ENCODE measurements around the gene FARS2.

DNA sequence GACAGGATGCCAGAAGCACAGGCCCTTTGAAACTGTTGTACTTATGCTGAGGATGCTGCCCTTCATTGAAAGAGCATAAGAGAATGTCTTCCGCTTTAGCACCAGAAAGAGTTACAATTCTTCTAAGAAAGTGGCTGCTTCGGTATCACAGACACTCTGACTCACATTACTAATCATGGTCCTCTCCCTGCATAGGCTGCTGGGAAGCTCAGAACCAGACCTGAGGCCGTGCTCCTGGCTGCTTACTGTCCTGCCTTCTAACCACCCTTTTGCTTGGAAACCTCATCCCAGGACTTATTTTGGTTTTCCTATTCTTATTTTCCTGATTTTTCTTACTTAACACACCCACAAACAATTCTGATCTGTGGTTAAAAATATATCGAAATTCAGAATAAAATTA is 23.5 kb upstream of the FARS2 start:
- TF ChIP-seq POLR2A (IDR thresholded peaks at IDR 0.05; ENCODE audit: extremely low read depth, insufficient read length) = no peak
- TF ChIP-seq, protein P1, sequence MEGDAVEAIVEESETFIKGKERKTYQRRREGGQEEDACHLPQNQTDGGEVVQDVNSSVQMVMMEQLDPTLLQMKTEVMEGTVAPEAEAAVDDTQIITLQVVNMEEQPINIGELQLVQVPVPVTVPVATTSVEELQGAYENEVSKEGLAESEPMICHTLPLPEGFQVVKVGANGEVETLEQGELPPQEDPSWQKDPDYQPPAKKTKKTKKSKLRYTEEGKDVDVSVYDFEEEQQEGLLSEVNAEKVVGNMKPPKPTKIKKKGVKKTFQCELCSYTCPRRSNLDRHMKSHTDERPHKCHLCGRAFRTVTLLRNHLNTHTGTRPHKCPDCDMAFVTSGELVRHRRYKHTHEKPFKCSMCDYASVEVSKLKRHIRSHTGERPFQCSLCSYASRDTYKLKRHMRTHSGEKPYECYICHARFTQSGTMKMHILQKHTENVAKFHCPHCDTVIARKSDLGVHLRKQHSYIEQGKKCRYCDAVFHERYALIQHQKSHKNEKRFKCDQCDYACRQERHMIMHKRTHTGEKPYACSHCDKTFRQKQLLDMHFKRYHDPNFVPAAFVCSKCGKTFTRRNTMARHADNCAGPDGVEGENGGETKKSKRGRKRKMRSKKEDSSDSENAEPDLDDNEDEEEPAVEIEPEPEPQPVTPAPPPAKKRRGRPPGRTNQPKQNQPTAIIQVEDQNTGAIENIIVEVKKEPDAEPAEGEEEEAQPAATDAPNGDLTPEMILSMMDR (IDR thresholded peaks at IDR 0.05; ENCODE audit: low read depth, low read length) = no peak
- TF ChIP-seq MAX (IDR thresholded peaks at IDR 0.05; ENCODE audit: low read depth, low read length) = no peak
- TF ChIP-seq MYC (IDR thresholded peaks at IDR 0.05; ENCODE audit: low read depth, low read length) = no peak

Data from NB4 (cell line).